NCI-H524 (cell line): Measurements from ENCODE around the gene RHOBTB1.
"Not testable (repeated sequence)": the region's sequence is repeated elsewhere in the genome, so short reads cannot be mapped to it uniquely, and the experiment has no call there.

ENCODE experiments used
- DNase-seq, 2 experiments: peaks; one replicate each; lab custom pipeline; 2025; lab: John Stamatoyannopoulos, UW

The RHOBTB1 gene

DNA sequence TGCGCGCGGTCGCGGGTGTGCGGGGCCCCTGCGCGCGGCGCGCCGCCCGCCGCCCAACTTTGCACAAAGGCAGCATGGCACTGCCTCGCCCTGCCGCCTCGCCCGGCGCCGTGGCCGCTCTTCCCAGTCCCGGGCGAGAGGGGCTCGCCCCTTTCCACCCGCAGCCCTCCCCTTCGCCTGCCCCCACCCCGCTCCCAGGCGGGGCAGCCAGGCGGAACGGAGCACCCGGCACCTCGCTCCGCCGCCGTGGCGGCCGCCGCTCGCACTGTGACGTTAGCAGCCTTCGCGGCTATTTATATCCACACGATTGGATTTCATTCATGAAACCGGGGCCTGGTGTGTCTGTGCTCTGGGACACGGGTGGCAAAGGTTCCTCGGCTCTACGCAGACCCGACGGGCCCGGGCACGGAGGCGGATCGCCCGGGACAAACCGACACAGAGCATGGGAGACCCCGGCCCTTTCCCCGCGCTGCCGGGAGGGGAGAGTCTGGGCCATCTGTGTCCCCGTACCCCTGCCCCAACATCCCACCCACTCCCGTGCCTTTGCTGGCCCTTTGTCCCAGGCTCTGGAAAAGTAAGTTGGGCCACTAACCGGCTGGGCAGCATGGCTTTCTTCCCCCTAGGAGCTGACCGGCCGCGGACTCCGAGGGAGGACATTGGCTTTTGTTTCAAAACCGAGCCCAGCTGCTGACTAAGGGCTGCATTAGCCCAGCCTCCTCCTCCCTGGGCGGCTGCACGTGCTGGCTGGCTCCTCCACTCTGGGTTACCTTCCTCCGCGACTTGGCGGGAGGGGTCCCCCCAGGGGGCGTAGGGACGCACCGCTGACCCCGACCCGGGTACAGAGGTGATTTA is at the start of gene RHOBTB1:
TSS of gene RHOBTB1 (minus strand) at position 128 of the 852 bp plus-strand sequence. CDS start 32,643 bp downstream, outside the sequence.
- DNase-seq = peak; percentile 33 to 53

- DNase-seq = no peak
Observed at GRCh38 chr10:60992636-60993035, 48.7 kb upstream of the RHOBTB1 start.

- DNase-seq = no peak
Observed at GRCh38 chr10:60990663-60991062, 46.7 kb upstream of the RHOBTB1 start.

DNA sequence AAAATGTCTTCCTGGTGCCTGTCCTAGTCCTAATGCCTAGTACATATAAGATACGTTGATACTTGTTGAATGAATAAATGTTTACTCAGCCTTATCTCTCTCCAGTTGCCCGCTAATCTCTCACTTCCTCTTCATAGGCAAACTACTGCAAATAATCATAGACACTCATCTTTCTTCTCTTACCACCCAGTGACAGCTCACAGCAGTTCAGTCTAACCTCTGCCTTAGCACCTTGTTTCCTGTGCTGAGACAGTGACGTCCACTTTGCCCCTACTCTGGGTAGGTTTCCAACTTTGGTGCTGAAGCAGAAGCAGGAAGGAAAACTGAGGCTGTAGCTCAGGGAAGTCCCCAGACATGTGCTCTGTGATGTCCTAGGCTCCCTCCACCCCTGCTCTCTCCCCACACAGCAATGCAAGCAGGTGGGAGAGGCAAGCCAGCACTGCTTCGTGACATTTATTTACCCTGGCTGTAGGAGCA is 45.5 kb upstream of the RHOBTB1 start:
- DNase-seq = no peak

- no peak for DNase-seq
Observed at GRCh38 chr10:60986791-60987190, 42.8 kb upstream of the RHOBTB1 start.

DNA sequence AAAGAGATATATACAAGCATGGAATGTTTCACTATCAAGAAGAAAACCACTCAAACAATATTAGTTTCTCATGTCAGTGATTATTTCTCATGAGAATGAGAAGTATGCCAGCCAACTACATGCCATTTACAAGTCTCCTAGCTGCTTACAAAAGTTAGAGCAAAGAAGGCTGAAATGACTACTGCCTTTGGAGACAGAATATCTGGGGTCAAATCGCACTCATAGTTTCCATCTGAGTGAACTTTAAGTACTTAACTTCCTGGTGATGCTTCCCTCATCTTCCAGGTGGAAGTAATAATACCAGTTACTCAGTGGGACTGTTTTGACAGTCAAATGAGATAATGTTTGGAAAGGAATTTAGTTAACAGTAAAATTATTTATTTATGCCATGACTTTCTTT is 42.0 kb upstream of the RHOBTB1 start:
- no peak for DNase-seq

DNA sequence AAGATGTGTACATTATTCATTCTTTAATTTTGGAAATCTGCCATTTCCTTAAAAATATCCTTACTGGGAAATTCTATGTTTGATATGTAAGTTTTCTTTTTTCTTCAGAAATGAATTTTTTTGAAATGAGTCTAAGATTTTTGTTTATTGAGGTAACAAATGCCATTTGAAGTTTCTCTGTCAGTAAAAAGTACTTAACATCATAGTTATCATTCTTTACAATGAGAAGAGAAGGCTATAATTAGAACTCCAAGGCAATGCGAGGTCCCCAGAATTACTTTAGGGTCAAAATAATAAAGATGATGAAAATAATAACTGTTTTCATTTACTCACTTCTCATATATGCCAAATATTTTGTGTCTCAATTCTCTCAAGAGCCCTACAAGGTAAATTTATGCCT is 37.0 kb upstream of the RHOBTB1 start:
- DNase-seq = no peak

DNA sequence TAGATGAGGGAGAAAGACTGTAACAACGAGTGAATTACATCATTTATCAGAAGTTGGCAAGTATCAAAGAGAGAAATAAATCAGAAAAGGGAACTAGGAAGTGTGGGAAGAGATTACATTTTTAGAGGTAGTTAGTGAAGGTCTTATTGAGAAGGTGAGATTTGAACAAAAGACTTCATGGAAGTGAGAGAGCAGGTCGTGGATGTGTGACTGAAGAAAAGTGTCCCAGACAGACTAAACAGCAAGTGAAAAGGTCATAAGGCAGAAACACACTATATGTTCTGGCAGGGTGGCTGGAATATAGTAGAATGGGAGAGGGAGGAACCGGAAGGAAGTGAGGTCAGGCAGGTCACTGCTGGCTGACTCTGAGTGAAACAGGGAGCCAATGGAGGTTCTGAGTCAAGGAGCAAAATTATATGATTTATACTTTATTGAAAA is 35.7 kb upstream of the RHOBTB1 start:
- no peak for DNase-seq

DNA sequence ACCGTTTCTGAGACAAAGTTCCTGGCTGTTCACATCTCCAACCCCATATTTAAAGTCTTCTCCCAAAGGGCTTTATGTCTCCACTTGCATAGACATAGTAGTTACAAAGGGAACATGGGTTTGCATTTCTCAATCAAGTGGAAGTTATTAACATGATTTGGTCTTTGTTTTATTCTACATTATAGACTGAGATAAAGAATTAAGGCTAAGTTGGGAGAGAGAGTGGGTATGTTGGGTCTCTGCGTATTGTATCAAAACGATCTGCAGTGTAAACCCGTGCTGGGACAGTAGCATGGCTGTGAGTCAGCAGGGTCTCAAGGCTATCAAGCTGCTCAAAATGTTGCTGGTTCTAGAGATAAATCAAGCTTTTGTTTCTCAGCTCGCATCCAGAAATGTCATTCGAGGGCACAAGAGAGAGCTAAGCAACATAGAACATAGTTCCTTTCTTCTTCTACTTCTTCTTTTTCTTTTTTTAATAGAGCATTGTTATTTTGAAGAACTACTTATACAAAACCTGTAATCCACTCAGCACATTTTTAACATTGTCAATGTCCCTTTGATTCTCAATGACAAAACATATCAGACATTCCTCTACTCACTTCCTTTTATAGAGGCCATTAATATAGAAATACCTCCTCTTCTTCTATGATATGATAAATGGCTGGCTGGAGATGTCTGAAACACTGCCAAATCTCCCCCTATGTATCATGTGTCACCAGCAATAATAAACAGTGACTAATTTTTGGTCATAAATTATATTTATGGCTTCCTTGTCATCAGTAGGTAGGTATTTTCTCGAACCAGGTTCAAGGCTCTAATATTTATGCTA is 34.5 kb upstream of the RHOBTB1 start:
- DNase-seq = no peak

GRCh38 chr10:60977161-60978122 is 33.5 kb upstream of the RHOBTB1 start:
- DNase-seq = no peak

GRCh38 chr10:60976687-60977086 is 32.7 kb upstream of the RHOBTB1 start:
- DNase-seq = no peak

DNA sequence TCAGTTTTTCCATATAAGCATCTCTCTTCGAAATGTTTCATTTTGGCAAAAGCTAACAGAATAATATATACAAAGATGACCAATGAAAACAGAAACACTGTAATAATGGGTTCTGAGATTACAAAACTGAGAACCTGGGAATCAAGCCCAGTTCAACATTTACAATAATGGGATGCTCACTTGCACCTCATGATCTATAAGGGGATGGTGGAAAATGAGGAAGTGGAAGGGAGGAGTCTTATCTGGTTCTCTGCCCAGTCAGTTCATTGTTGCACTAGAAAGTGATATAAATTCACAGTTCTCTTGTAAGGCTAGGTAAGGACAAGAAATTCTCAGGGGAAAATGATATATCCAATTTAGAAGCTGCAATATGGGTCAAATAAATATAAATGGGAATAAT is 31.7 kb upstream of the RHOBTB1 start:
- DNase-seq = no peak

GRCh38 chr10:60974463-60975149 is 30.6 kb upstream of the RHOBTB1 start:
- no peak for DNase-seq

DNA sequence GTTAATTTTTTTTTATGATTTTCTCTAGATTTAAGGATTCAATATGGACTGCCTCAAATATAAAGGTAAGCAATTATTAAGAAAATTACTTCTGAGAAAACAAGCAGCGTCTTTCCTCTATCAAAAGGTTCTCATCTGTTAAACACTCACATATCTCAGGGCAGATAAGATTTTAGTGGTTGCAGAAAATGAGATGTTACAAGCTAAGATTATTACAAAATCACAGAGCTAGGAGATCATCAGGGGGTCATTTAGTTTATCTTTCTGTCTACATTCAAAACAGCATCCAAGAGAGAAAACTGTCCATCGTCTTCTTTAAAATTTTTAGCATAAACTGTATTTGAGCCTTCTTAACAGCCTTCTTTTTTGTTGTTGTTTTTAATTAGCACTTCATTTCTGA is 29.1 kb upstream of the RHOBTB1 start:
- DNase-seq = no peak

GRCh38 chr10:60972181-60972580 is 28.2 kb upstream of the RHOBTB1 start:
- DNase-seq = not testable (repeated sequence)

GRCh38 chr10:60970526-60970925 is 26.5 kb upstream of the RHOBTB1 start:
- no peak for DNase-seq

- DNase-seq = no peak
Observed at GRCh38 chr10:60968504-60968903, 24.5 kb upstream of the RHOBTB1 start.

- no peak for DNase-seq
Observed at GRCh38 chr10:60967854-60968484, 24.0 kb upstream of the RHOBTB1 start.

GRCh38 chr10:60967260-60967659 is 23.3 kb upstream of the RHOBTB1 start:
- DNase-seq = no peak

GRCh38 chr10:60965696-60966095 is 21.7 kb upstream of the RHOBTB1 start:
- DNase-seq = no peak
